CD14-positive monocyte (primary cell): ENCODE data around the gene ZNRF4. TPM values are rescaled to one million over a fixed set of nuclear protein-coding genes. Genes with fewer than 3 reads are reported as not detected.

Source experiments
- DNase-seq, 3 donors: peaks; one replicate each; pipeline ENCODE4 v3.0.0-alpha.2; 2011 to 2022
- H2AFZ ChIP-seq: 2 replicates; pipeline ENCODE4 v1.6.0; 2012; ENCODE audit warnings: mild to moderate bottlenecking, low read depth, low read length, inconsistent platforms; ENCODE audit not compliant: insufficient read depth, poor library complexity, severe bottlenecking
- H3K27ac ChIP-seq, 2 donors: 1 replicate in 1 of 2; 2 replicates in 1 of 2; pipeline ENCODE4 v1.5.1; 2012 to 2013; ENCODE audit warnings: low read length in 2 of 2, control low read depth in 1 of 2, inconsistent platforms in 1 of 2, low read depth in 1 of 2, mild to moderate bottlenecking in 1 of 2
- H3K27me3 ChIP-seq, 2 donors: one replicate each; pipeline versions ENCODE4 v1.6.0 to v1.6.1; 2011 to 2013; ENCODE audit warnings: low read length in 2 of 2; ENCODE audit not compliant: control insufficient read depth in 2 of 2, insufficient read depth in 2 of 2
- H3K36me3 ChIP-seq, 2 donors: replicated peaks in 1 of 2; 1 replicate in 1 of 2; 2 replicates in 1 of 2; pipeline versions ENCODE4 v1.5.1 to v1.6.1; 2012 to 2013; ENCODE audit warnings: low read length in 2 of 2, control low read depth in 1 of 2, inconsistent platforms in 1 of 2, mild to moderate bottlenecking in 1 of 2; ENCODE audit not compliant: insufficient read depth in 2 of 2, control insufficient read depth in 1 of 2
- H3K4me1 ChIP-seq, 2 donors: 1 replicate in 1 of 2; 2 replicates in 1 of 2; pipeline versions ENCODE4 v1.5.1 to v1.6.1; 2012 to 2013; ENCODE audit warnings: low read length in 2 of 2, control low read depth in 1 of 2, inconsistent platforms in 1 of 2, mild to moderate bottlenecking in 1 of 2, moderate library complexity in 1 of 2; ENCODE audit not compliant: insufficient read depth in 2 of 2, control insufficient read depth in 1 of 2
- H3K4me2 ChIP-seq: replicated peaks from 2 replicates; pipeline ENCODE3; 2012; ENCODE audit warnings: low read length, moderate library complexity, mild to moderate bottlenecking; ENCODE audit not compliant: poor library complexity, severe bottlenecking; ENCODE audit errors: extremely low read depth
- H3K4me3 ChIP-seq, 3 experiments: fragments of 200-600 bp in 1 of 3; sonication (generic) in 1 of 3; replicated peaks in 1 of 3; 1 replicate in 2 of 3; 2 replicates in 1 of 3; pipeline ENCODE4 v1.5.1; 2011 to 2013; ENCODE audit warnings: low read length in 3 of 3, mild to moderate bottlenecking in 3 of 3, control low read depth in 2 of 3, low read depth in 2 of 3, inconsistent platforms in 1 of 3, moderate library complexity in 1 of 3
- H3K79me2 ChIP-seq: 2 replicates; pipeline ENCODE4 v1.6.0; 2012; ENCODE audit warnings: mild to moderate bottlenecking, control low read depth, inconsistent platforms, low read length, moderate library complexity; ENCODE audit not compliant: insufficient read depth
- H3K9ac ChIP-seq: 2 replicates; pipeline ENCODE4 v1.6.0; 2017; ENCODE audit warnings: low read length, mild to moderate bottlenecking; ENCODE audit not compliant: insufficient read depth, poor library complexity, severe bottlenecking
- H3K9me3 ChIP-seq, 2 donors: replicated peaks in 1 of 2; 1 replicate in 1 of 2; 2 replicates in 1 of 2; pipeline versions ENCODE4 v1.5.1 to v1.6.1; 2012 to 2013; ENCODE audit warnings: low read length in 2 of 2, control low read depth in 1 of 2; ENCODE audit not compliant: control insufficient read depth in 1 of 2, insufficient read depth in 1 of 2
- H4K20me1 ChIP-seq: 2 replicates; pipeline ENCODE4 v1.6.0; 2012; ENCODE audit warnings: mild to moderate bottlenecking, low read length, control low read depth, moderate library complexity; ENCODE audit not compliant: insufficient read depth
- H3K27ac Mint-ChIP-seq, 7 donors: one replicate each; pipeline ENCODE4 v1.8.0; 2020; ENCODE audit warnings: mild to moderate bottlenecking in 7 of 7, mixed read lengths in 7 of 7, moderate library complexity in 6 of 7, inconsistent platforms in 2 of 7
- H3K27me3 Mint-ChIP-seq, 3 donors: one replicate each; pipeline ENCODE4 v1.8.0; 2021 to 2022; ENCODE audit warnings: low read depth in 3 of 3, mild to moderate bottlenecking in 3 of 3, mixed read lengths in 3 of 3, moderate library complexity in 3 of 3, inconsistent platforms in 1 of 3
- H3K36me3 Mint-ChIP-seq, 2 donors: one replicate each; pipeline ENCODE4 v1.8.0; 2020; ENCODE audit warnings: mixed read lengths in 2 of 2, inconsistent platforms in 1 of 2, mild to moderate bottlenecking in 1 of 2
- H3K4me1 Mint-ChIP-seq: one replicate; pipeline ENCODE4 v1.8.0; 2020; ENCODE audit warnings: mild to moderate bottlenecking, mixed read lengths
- H3K4me3 Mint-ChIP-seq, 2 donors: one replicate each; pipeline ENCODE4 v1.8.0; 2020; ENCODE audit warnings: mild to moderate bottlenecking in 2 of 2, mixed read lengths in 2 of 2, moderate library complexity in 1 of 2
- H3K9me3 Mint-ChIP-seq, 7 donors: one replicate each; pipeline ENCODE4 v1.8.0; 2020 to 2022; ENCODE audit warnings: mixed read lengths in 7 of 7, mild to moderate bottlenecking in 6 of 7, moderate library complexity in 6 of 7, inconsistent platforms in 2 of 7
- WGBS: methylation state at CpG from one replicate; pipeline ENCODE4 v1.1.5; 2013; ENCODE audit warnings: missing lambda C conversion rate; ENCODE audit not compliant: insufficient coverage; 5-methylcytosine and 5-hydroxymethylcytosine counted together
- intact Hi-C, 2 donors: fragments of 100-400 bp; cut with micrococcal nuclease; formaldehyde crosslinking; loops; one replicate each; pipeline versions ENCODE4 v1.15.0 to v1.15.1; 2023
- polyA plus RNA-seq, 3 donors: library from polyadenylated mRNA; depleted of rRNA in 1 of 3; unstranded in 2 of 3; stranded (reverse) in 1 of 3; fragments of 300-500 nt in 2 of 3; fragments of >200 nt in 1 of 3; fragmentation: Illumina TruSeq in 2 of 3; gene quantifications; 1 replicate in 2 of 3; 2 replicates in 1 of 3; pipeline ENCODE4 v1.2.3, GENCODE V29; 2012 to 2021
- TF ChIP-seq, protein P1 (sequence below): fragments of 200-600 bp; IDR thresholded peaks from one replicate; pipeline ENCODE4 v1.8.0; 2022; ENCODE audit warnings: antibody characterized with exemption, mild to moderate bottlenecking

ZNRF4 gene
- polyA plus RNA-seq, 3 donors = not detected

DNA sequence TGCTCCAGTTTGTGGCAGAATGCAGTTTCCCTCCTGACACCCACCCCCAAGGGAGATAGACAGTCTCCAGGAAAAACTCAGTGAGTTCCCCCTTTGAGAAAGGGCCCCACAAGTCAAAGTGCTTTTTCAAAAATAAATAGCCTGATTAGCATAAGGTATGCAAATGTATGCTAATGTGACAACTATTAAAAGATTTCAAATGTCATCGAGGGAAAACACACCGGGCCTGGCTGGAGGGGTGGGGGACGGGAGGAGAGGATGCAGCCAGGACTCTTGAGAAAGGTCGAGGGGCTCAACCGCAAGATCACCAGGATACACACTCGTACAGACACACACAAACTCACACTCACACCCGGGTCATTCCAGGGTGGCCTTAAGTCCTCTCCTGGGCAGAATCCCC lies 34.3 kb upstream of the ZNRF4 start:
- H3K27me3 Mint-ChIP-seq = peaks cover 4 to 14% (median 8%) of the 10 kb centered on the region in 3 donors
- H3K27me3 ChIP-seq = no peaks in the 10 kb centered on the region
- no peak overlapping the region for H3K4me2 ChIP-seq
- no peaks in the 10 kb centered on the region for H3K79me2 ChIP-seq
- no peaks in the 10 kb centered on the region for H3K36me3 ChIP-seq
- intact Hi-C loops = no loop called here
- TF ChIP-seq, protein P1, sequence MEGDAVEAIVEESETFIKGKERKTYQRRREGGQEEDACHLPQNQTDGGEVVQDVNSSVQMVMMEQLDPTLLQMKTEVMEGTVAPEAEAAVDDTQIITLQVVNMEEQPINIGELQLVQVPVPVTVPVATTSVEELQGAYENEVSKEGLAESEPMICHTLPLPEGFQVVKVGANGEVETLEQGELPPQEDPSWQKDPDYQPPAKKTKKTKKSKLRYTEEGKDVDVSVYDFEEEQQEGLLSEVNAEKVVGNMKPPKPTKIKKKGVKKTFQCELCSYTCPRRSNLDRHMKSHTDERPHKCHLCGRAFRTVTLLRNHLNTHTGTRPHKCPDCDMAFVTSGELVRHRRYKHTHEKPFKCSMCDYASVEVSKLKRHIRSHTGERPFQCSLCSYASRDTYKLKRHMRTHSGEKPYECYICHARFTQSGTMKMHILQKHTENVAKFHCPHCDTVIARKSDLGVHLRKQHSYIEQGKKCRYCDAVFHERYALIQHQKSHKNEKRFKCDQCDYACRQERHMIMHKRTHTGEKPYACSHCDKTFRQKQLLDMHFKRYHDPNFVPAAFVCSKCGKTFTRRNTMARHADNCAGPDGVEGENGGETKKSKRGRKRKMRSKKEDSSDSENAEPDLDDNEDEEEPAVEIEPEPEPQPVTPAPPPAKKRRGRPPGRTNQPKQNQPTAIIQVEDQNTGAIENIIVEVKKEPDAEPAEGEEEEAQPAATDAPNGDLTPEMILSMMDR = no peak
- no peak overlapping the region for H2AFZ ChIP-seq
- no peaks in the 10 kb centered on the region for H3K4me1 Mint-ChIP-seq
- no peak overlapping the region for H3K27ac Mint-ChIP-seq
- 52% methylated on average over 3 of the region's 7 CpGs for WGBS
- H3K4me3 ChIP-seq = no peak overlapping the region
- no peaks in the 10 kb centered on the region for H3K4me1 ChIP-seq
- H3K9ac ChIP-seq = no peak overlapping the region
- no peaks in the 10 kb centered on the region for H3K9me3 ChIP-seq
- no peaks in the 10 kb centered on the region for H3K36me3 Mint-ChIP-seq
- DNase-seq = no peak
- no peak overlapping the region for H3K27ac ChIP-seq
- no peaks in the 10 kb centered on the region for H4K20me1 ChIP-seq
- H3K9me3 Mint-ChIP-seq = peaks cover 0 to 5% (median 2%) of the 10 kb centered on the region in 7 donors
- no peak overlapping the region for H3K4me3 Mint-ChIP-seq

- H3K79me2 ChIP-seq = no peaks in the 10 kb centered on the region
- no peaks in the 10 kb centered on the region for H4K20me1 ChIP-seq
- H3K36me3 ChIP-seq = no peaks in the 10 kb centered on the region
- no peak overlapping the region for H3K27ac ChIP-seq
- WGBS = no CpG with 5 or more reads among the region's 1 CpG
- Mint-ChIP-seq H3K4me3 (no peak overlapping the region), H3K4me1 (no peaks in the 10 kb centered on the region), H3K36me3 (no peaks in the 10 kb centered on the region), H3K27me3 (peaks cover under 1 to 8% (median 1%) of the 10 kb centered on the region in 3 donors), H3K9me3 (peaks cover 0 to 5% (median 2%) of the 10 kb centered on the region in 7 donors), H3K27ac (no peak overlapping the region)
- no peak overlapping the region for H3K9ac ChIP-seq
- DNase-seq = no peak
- intact Hi-C loops = no loop called here
- TF ChIP-seq, protein P1 = no peak
- H3K4me3 ChIP-seq = no peak overlapping the region
- no peak overlapping the region for H3K4me2 ChIP-seq
- H3K4me1 ChIP-seq = no peaks in the 10 kb centered on the region
- no peaks in the 10 kb centered on the region for H3K27me3 ChIP-seq
- H3K9me3 ChIP-seq = no peaks in the 10 kb centered on the region
- no peak overlapping the region for H2AFZ ChIP-seq
Observed at GRCh38 chr19:5423567-5424125, 31.6 kb upstream of the ZNRF4 start.
